ENCODE data around the gene SMARCC1. TPM values are rescaled to one million over a fixed set of nuclear protein-coding genes. Genes with fewer than 3 reads are reported as not detected.

SMARCC1 gene
- total RNA-seq, 1 donor from 2014 or later: 99.6 TPM

- no peak overlapping the region for H3K27ac Mint-ChIP-seq (ENCODE audit: unreplicated experiment)
- H3K27me3 Mint-ChIP-seq (ENCODE audit: unreplicated experiment): no peaks in the 10 kb centered on the region
- H3K4me1 Mint-ChIP-seq (ENCODE audit: unreplicated experiment): peaks cover 20% of the 10 kb centered on the region
- no peak for DNase-seq (ENCODE audit: extremely low spot score, unreplicated experiment)
- H3K9me3 Mint-ChIP-seq (ENCODE audit: unreplicated experiment): no peaks in the 10 kb centered on the region
- no peak overlapping the region for H3K4me3 Mint-ChIP-seq (ENCODE audit: unreplicated experiment)
- no peak for TF ChIP-seq CTCF (IDR thresholded peaks at IDR 0.05)
- peaks cover 51% of the 10 kb centered on the region for H3K36me3 Mint-ChIP-seq (ENCODE audit: unreplicated experiment)
Observed at GRCh38 chr3:47613722-47614121, 168.0 kb downstream of the SMARCC1 start.

- Mint-ChIP-seq H3K36me3 (ENCODE audit: unreplicated experiment) (peaks cover 51% of the 10 kb centered on the region), H3K27ac (ENCODE audit: unreplicated experiment) (no peak overlapping the region), H3K4me3 (ENCODE audit: unreplicated experiment) (no peak overlapping the region), H3K27me3 (ENCODE audit: unreplicated experiment) (no peaks in the 10 kb centered on the region), H3K9me3 (ENCODE audit: unreplicated experiment) (no peaks in the 10 kb centered on the region), H3K4me1 (ENCODE audit: unreplicated experiment) (peaks cover 20% of the 10 kb centered on the region)
- no peak for TF ChIP-seq CTCF (IDR thresholded peaks at IDR 0.05)
- no peak for DNase-seq (ENCODE audit: extremely low spot score, unreplicated experiment)
Observed at GRCh38 chr3:47612879-47613278, 168.8 kb downstream of the SMARCC1 start.

- Mint-ChIP-seq H3K27me3 (ENCODE audit: unreplicated experiment) (no peaks in the 10 kb centered on the region), H3K9me3 (ENCODE audit: unreplicated experiment) (no peaks in the 10 kb centered on the region), H3K36me3 (ENCODE audit: unreplicated experiment) (peaks cover 48% of the 10 kb centered on the region), H3K27ac (ENCODE audit: unreplicated experiment) (peak overlapping the region; percentile 16), H3K4me3 (ENCODE audit: unreplicated experiment) (no peak overlapping the region), H3K4me1 (ENCODE audit: unreplicated experiment) (peaks cover 16% of the 10 kb centered on the region)
- TF ChIP-seq CTCF (IDR thresholded peaks at IDR 0.05): no peak
- no peak for DNase-seq (ENCODE audit: extremely low spot score, unreplicated experiment)
Observed at GRCh38 chr3:47612178-47612577, 169.5 kb downstream of the SMARCC1 start.

- H3K4me1 Mint-ChIP-seq (ENCODE audit: unreplicated experiment): peaks cover 16% of the 10 kb centered on the region
- peak overlapping the region; percentile 16 for H3K27ac Mint-ChIP-seq (ENCODE audit: unreplicated experiment)
- no peak for DNase-seq (ENCODE audit: extremely low spot score, unreplicated experiment)
- peaks cover 44% of the 10 kb centered on the region for H3K36me3 Mint-ChIP-seq (ENCODE audit: unreplicated experiment)
- no peak overlapping the region for H3K4me3 Mint-ChIP-seq (ENCODE audit: unreplicated experiment)
- no peaks in the 10 kb centered on the region for H3K27me3 Mint-ChIP-seq (ENCODE audit: unreplicated experiment)
- TF ChIP-seq CTCF (IDR thresholded peaks at IDR 0.05): no peak
- H3K9me3 Mint-ChIP-seq (ENCODE audit: unreplicated experiment): no peaks in the 10 kb centered on the region
Observed at GRCh38 chr3:47611576-47611975, 170.1 kb downstream of the SMARCC1 start.

- Mint-ChIP-seq H3K4me3 (ENCODE audit: unreplicated experiment) (no peak overlapping the region), H3K36me3 (ENCODE audit: unreplicated experiment) (peaks cover 44% of the 10 kb centered on the region)
- no peak for DNase-seq (ENCODE audit: extremely low spot score, unreplicated experiment)
Observed at GRCh38 chr3:47610583-47610982, 171.1 kb downstream of the SMARCC1 start.

More at GRCh38 chr3:47610583-47610982, 171.1 kb downstream of the SMARCC1 start:
- Mint-ChIP-seq H3K4me1 (ENCODE audit: unreplicated experiment) (peaks cover 16% of the 10 kb centered on the region), H3K27ac (ENCODE audit: unreplicated experiment) (no peak overlapping the region), H3K27me3 (ENCODE audit: unreplicated experiment) (no peaks in the 10 kb centered on the region), H3K9me3 (ENCODE audit: unreplicated experiment) (no peaks in the 10 kb centered on the region)
- TF ChIP-seq CTCF (IDR thresholded peaks at IDR 0.05): no peak
